Hepatocyte (in vitro differentiated cells): ENCODE results near the gene ACACA. TPM values are rescaled to one million over a fixed set of nuclear protein-coding genes. Genes with fewer than 3 reads are reported as not detected.
A peak's percentile ranks its signal among the peaks of the same experiment; 100 is the strongest.

Experiments used
- DNase-seq: peaks from one replicate; pipeline ENCODE4 v3.0.0-alpha.2; 2016; ENCODE audit warnings: low spot score
- H2AFZ ChIP-seq: fragments of 200-600 bp; sonication (generic); 2 replicates; pipeline ENCODE4 v1.6.0; 2016; ENCODE audit warnings: antibody characterized with exemption, mild to moderate bottlenecking
- H3K27ac ChIP-seq: fragments of 200-600 bp; sonication (generic); 2 replicates; pipeline ENCODE4 v1.5.1; 2016; ENCODE audit warnings: mild to moderate bottlenecking
- H3K27me3 ChIP-seq: fragments of 200-600 bp; sonication (generic); 2 replicates; pipeline ENCODE4 v1.6.1; 2016
- H3K36me3 ChIP-seq: fragments of 200-600 bp; sonication (generic); replicated peaks from 2 replicates; pipeline ENCODE4 v1.5.1; 2016; ENCODE audit warnings: low read depth; ENCODE audit not compliant: insufficient read depth
- H3K4me1 ChIP-seq: fragments of 200-600 bp; sonication (generic); 2 replicates; pipeline ENCODE4 v1.5.1; 2016; ENCODE audit warnings: mild to moderate bottlenecking, moderate library complexity; ENCODE audit not compliant: insufficient read depth
- H3K4me2 ChIP-seq: fragments of 200-600 bp; sonication (generic); 2 replicates; pipeline ENCODE4 v1.6.0; 2016
- H3K4me3 ChIP-seq: fragments of 200-600 bp; sonication (generic); 2 replicates; pipeline ENCODE4 v1.5.1; 2016; ENCODE audit warnings: mild to moderate bottlenecking
- H3K79me2 ChIP-seq: fragments of 200-600 bp; sonication (generic); 2 replicates; pipeline ENCODE4 v1.6.0; 2017; ENCODE audit warnings: mild to moderate bottlenecking
- H3K9me2 ChIP-seq: fragments of 200-600 bp; sonication (generic); replicated peaks from 2 replicates; pipeline ENCODE4 v1.6.0; 2017; ENCODE audit warnings: mild to moderate bottlenecking; ENCODE audit not compliant: insufficient read depth
- H3K9me3 ChIP-seq: fragments of 200-600 bp; sonication (generic); 2 replicates; pipeline ENCODE4 v1.5.1; 2016; ENCODE audit warnings: low read depth, mild to moderate bottlenecking
- H4K20me1 ChIP-seq: fragments of 200-600 bp; sonication (generic); 2 replicates; pipeline ENCODE4 v1.6.0; 2016; ENCODE audit warnings: mild to moderate bottlenecking; ENCODE audit not compliant: insufficient read depth, poor library complexity, severe bottlenecking
- CTCF ChIP-seq: fragments of 200-600 bp; sonication (generic); IDR thresholded peaks from 2 replicates; pipeline ENCODE4 v1.5.1; 2016; ENCODE audit warnings: antibody characterized with exemption, mild to moderate bottlenecking; ENCODE audit not compliant: poor library complexity
- EZH2 ChIP-seq: fragments of 200-600 bp; sonication (generic); IDR thresholded peaks from 2 replicates; pipeline ENCODE4 v1.6.1; 2016; ENCODE audit warnings: antibody characterized with exemption, mild to moderate bottlenecking, borderline replicate concordance
- EZH2phosphoT487 ChIP-seq: fragments of 200-600 bp; sonication (generic); IDR thresholded peaks from one replicate; pipeline ENCODE4 v1.6.1; 2018; ENCODE audit warnings: antibody characterized with exemption, mild to moderate bottlenecking, low read depth, moderate library complexity; ENCODE audit not compliant: unreplicated experiment, severe bottlenecking
- WGBS: methylation state at CpG from one replicate; pipeline ENCODE4 v1.1.6; 2016; ENCODE audit warnings: low lambda C conversion rate; ENCODE audit errors: missing lambda C conversion rate; 5-methylcytosine and 5-hydroxymethylcytosine counted together
- polyA plus RNA-seq: library from polyadenylated mRNA; unstranded; fragments of >200 nt; fragmentation: Nextera tagmentation; extraction: Ambion mirVana; gene quantifications from 2 replicates; pipeline ENCODE4 v1.2.1, GENCODE V29; 2016
- total RNA-seq: library from RNA; depleted of rRNA; stranded (reverse); fragments of >200 nt; gene quantifications from 2 replicates; pipeline ENCODE4 v1.2.3, GENCODE V29; 2014

ACACA gene
- total and polyA plus RNA-seq, 2 experiments from 2014 or later: 37.4 to 53.8 TPM

GRCh38 chr17:37098910-37099664 is 307.5 kb downstream of the ACACA start:
- peak; percentile 35 for DNase-seq
- H3K36me3 ChIP-seq: no peaks in the 10 kb centered on the region

GRCh38 chr17:37098152-37098551 is 308.5 kb downstream of the ACACA start:
- H3K9me3 ChIP-seq: no peaks in the 10 kb centered on the region
- H3K4me1 ChIP-seq: peaks cover 2% of the 10 kb centered on the region
- no peak for TF ChIP-seq EZH2
- no peak for TF ChIP-seq CTCF
- TF ChIP-seq EZH2phosphoT487: no peak
- WGBS: 94% methylated on average over 5 of the region's 5 CpGs
- H3K27ac ChIP-seq: peak overlapping the region; percentile 36
- H3K36me3 ChIP-seq: no peaks in the 10 kb centered on the region
- DNase-seq: no peak
- no peak overlapping the region for H2AFZ ChIP-seq
- H3K4me3 ChIP-seq: no peak overlapping the region
- H3K9me2 ChIP-seq: no peaks in the 10 kb centered on the region
- no peaks in the 10 kb centered on the region for H3K79me2 ChIP-seq
- no peaks in the 10 kb centered on the region for H3K27me3 ChIP-seq
- H4K20me1 ChIP-seq: no peaks in the 10 kb centered on the region
- H3K4me2 ChIP-seq: no peak overlapping the region

More at GRCh38 chr17:37098910-37099664, 307.5 kb downstream of the ACACA start:
- Histone ChIP-seq H2AFZ (no peak overlapping the region), H3K9me2 (no peaks in the 10 kb centered on the region), H3K9me3 (no peaks in the 10 kb centered on the region), H3K27ac (peak overlapping the region; percentile 36), H4K20me1 (no peaks in the 10 kb centered on the region), H3K4me1 (no peaks in the 10 kb centered on the region), H3K27me3 (no peaks in the 10 kb centered on the region), H3K4me2 (no peak overlapping the region), H3K4me3 (no peak overlapping the region), H3K79me2 (no peaks in the 10 kb centered on the region)
- TF ChIP-seq CTCF: no peak
- no peak for TF ChIP-seq EZH2phosphoT487
- no peak for TF ChIP-seq EZH2
- WGBS: 88% methylated on average over 7 of the region's 9 CpGs

GRCh38 chr17:37097154-37097553 is 309.5 kb downstream of the ACACA start:
- Histone ChIP-seq H3K36me3 (no peaks in the 10 kb centered on the region), H3K79me2 (no peaks in the 10 kb centered on the region), H3K27ac (no peak overlapping the region), H4K20me1 (no peaks in the 10 kb centered on the region), H2AFZ (no peak overlapping the region), H3K9me3 (no peaks in the 10 kb centered on the region), H3K9me2 (no peaks in the 10 kb centered on the region), H3K4me1 (peaks cover 11% of the 10 kb centered on the region), H3K4me3 (no peak overlapping the region), H3K4me2 (no peak overlapping the region), H3K27me3 (no peaks in the 10 kb centered on the region)
- 73% methylated on average over 2 of the region's 2 CpGs for WGBS
- DNase-seq: no peak
- TF ChIP-seq EZH2 (no peak), CTCF (no peak), EZH2phosphoT487 (no peak)
